ENCODE data around the gene TGM1.
A peak's percentile ranks its signal among the peaks of the same experiment; 100 is the strongest.

The TGM1 gene

GRCh38 chr14:24307575-24308341 lies 44.8 kb upstream of the TGM1 start, which contains the start of gene CIDEB:
TSS of gene CIDEB (minus strand) at chr14:24307977. CDS start at chr14:24307858, 119 bp downstream.
- no peak within 1 kb of the TSS for H3K9ac ChIP-seq (ENCODE audit: low read depth, low read length, poor library complexity, severe bottlenecking)
- TF ChIP-seq CTCF (conservative IDR thresholded peaks at IDR 0.05; ENCODE audit: low read length) (peak; percentile 93), EZH2phosphoT487 (IDR thresholded peaks at IDR 0.05; ENCODE audit: borderline replicate concordance) (no peak)
- no peaks in the 10 kb centered on the region for H3K9me2 ChIP-seq (replicated peaks; ENCODE audit: low read depth, low read length)
- no peak within 1 kb of the TSS for H3K4me3 ChIP-seq (ENCODE audit: low read length, poor library complexity, severe bottlenecking)
- no peak within 1 kb of the TSS for H2AFZ ChIP-seq (ENCODE audit: low read length)
- no peaks in the 10 kb centered on the region for H3K27me3 ChIP-seq (ENCODE audit: insufficient read depth, low read length, poor library complexity, severe bottlenecking)
- no peaks in the 10 kb centered on the region for H4K20me1 ChIP-seq (ENCODE audit: insufficient read depth, low read length, poor library complexity, severe bottlenecking)
- H3K36me3 ChIP-seq (ENCODE audit: insufficient read depth, low read length) = peaks cover 38% of the 10 kb centered on the region; the same call in 1 of the 2 replicates
- H3K79me2 ChIP-seq (ENCODE audit: insufficient read depth, low read length) = no peaks in the 10 kb centered on the region; the same call in 1 of the 2 replicates
- H3K4me2 ChIP-seq (ENCODE audit: low read depth, low read length, poor library complexity, severe bottlenecking) = no peak within 1 kb of the TSS
- no peaks in the 10 kb centered on the region for H3F3A ChIP-seq (ENCODE audit: low read depth)
- no peaks in the 10 kb centered on the region for H3K9me3 ChIP-seq (ENCODE audit: insufficient read depth, low read depth, low read length)
- peaks cover 6% of the 10 kb centered on the region for H3K4me1 ChIP-seq (ENCODE audit: insufficient read depth, low read length, poor library complexity, severe bottlenecking)

GRCh38 chr14:24307156-24307574 lies 44.2 kb upstream of the TGM1 start:
- H3K9me2 ChIP-seq (replicated peaks; ENCODE audit: low read depth, low read length) = no peaks in the 10 kb centered on the region
- H3K27me3 ChIP-seq (ENCODE audit: insufficient read depth, low read length, poor library complexity, severe bottlenecking) = no peaks in the 10 kb centered on the region
- H3K4me2 ChIP-seq (ENCODE audit: low read depth, low read length, poor library complexity, severe bottlenecking) = no peak overlapping the region
- no peak overlapping the region for H3K9ac ChIP-seq (ENCODE audit: low read depth, low read length, poor library complexity, severe bottlenecking)
- H3K79me2 ChIP-seq (ENCODE audit: insufficient read depth, low read length) = no peaks in the 10 kb centered on the region; the same call in 1 of the 2 replicates
- no peak overlapping the region for H2AFZ ChIP-seq (ENCODE audit: low read length)
- TF ChIP-seq CTCF (conservative IDR thresholded peaks at IDR 0.05; ENCODE audit: low read length) (no peak), EZH2phosphoT487 (IDR thresholded peaks at IDR 0.05; ENCODE audit: borderline replicate concordance) (no peak)
- no peak overlapping the region for H3K4me3 ChIP-seq (ENCODE audit: low read length, poor library complexity, severe bottlenecking)
- H3K36me3 ChIP-seq (ENCODE audit: insufficient read depth, low read length) = peaks cover 43% of the 10 kb centered on the region; the same call in 1 of the 2 replicates
- no peaks in the 10 kb centered on the region for H3F3A ChIP-seq (ENCODE audit: low read depth)
- H3K4me1 ChIP-seq (ENCODE audit: insufficient read depth, low read length, poor library complexity, severe bottlenecking) = peaks cover 2% of the 10 kb centered on the region
- no peaks in the 10 kb centered on the region for H4K20me1 ChIP-seq (ENCODE audit: insufficient read depth, low read length, poor library complexity, severe bottlenecking)
- H3K9me3 ChIP-seq (ENCODE audit: insufficient read depth, low read depth, low read length) = no peaks in the 10 kb centered on the region

- H3K79me2 ChIP-seq (ENCODE audit: insufficient read depth, low read length) = peaks cover 24% of the 10 kb centered on the region
- H3K4me2 ChIP-seq (ENCODE audit: low read depth, low read length, poor library complexity, severe bottlenecking) = no peak overlapping the region
- H3K4me3 ChIP-seq (ENCODE audit: low read length, poor library complexity, severe bottlenecking) = no peak overlapping the region
- peaks cover 28% of the 10 kb centered on the region for H3K4me1 ChIP-seq (ENCODE audit: insufficient read depth, low read length, poor library complexity, severe bottlenecking)
- H3K36me3 ChIP-seq (ENCODE audit: insufficient read depth, low read length) = peaks cover 48% of the 10 kb centered on the region; the same call in 1 of the 2 replicates
- no peaks in the 10 kb centered on the region for H3K9me3 ChIP-seq (ENCODE audit: insufficient read depth, low read depth, low read length)
- H3F3A ChIP-seq (ENCODE audit: low read depth) = no peaks in the 10 kb centered on the region
- H4K20me1 ChIP-seq (ENCODE audit: insufficient read depth, low read length, poor library complexity, severe bottlenecking) = peaks cover 10% of the 10 kb centered on the region
- no peaks in the 10 kb centered on the region for H3K9me2 ChIP-seq (replicated peaks; ENCODE audit: low read depth, low read length)
- no peak for TF ChIP-seq EZH2phosphoT487 (IDR thresholded peaks at IDR 0.05; ENCODE audit: borderline replicate concordance)
- no peak for TF ChIP-seq CTCF (conservative IDR thresholded peaks at IDR 0.05; ENCODE audit: low read length)
- no peaks in the 10 kb centered on the region for H3K27me3 ChIP-seq (ENCODE audit: insufficient read depth, low read length, poor library complexity, severe bottlenecking)
- no peak overlapping the region for H3K9ac ChIP-seq (ENCODE audit: low read depth, low read length, poor library complexity, severe bottlenecking)
- H2AFZ ChIP-seq (ENCODE audit: low read length) = no peak overlapping the region
Observed at GRCh38 chr14:24304019-24304387, 41.0 kb upstream of the TGM1 start.

Data from Loucy (cell line).